B cell (primary cell): ENCODE results near the gene CD86. TPM values are rescaled to one million over a fixed set of nuclear protein-coding genes. Genes with fewer than 3 reads are reported as not detected.

Source experiments
- ATAC-seq: fragments of 200-7000 bp; cut with Tn5 transposase; one replicate; pipeline ENCODE4 v1.10.0; 2021; ENCODE audit warnings: low read depth, mild to moderate bottlenecking, moderate number of reproducible peaks, moderate library complexity
- CTCF ChIA-PET: fragments of 350-600 bp; sonication (Branson Sonifier 250); formaldehyde crosslinking; loops from one replicate; lab custom pipeline; 2021; ENCODE audit warnings: antibody characterized with exemption, inconsistent platforms; lab: Charles Lee
- POLR2A ChIA-PET: fragments of 350-600 bp; sonication (Branson Sonifier 250); formaldehyde crosslinking; loops from one replicate; lab custom pipeline; 2021; ENCODE audit warnings: antibody characterized with exemption; lab: Charles Lee
- DNase-seq: peaks from one replicate; pipeline ENCODE4 v3.0.0; 2013
- H2AFZ ChIP-seq: 2 replicates; pipeline ENCODE4 v1.6.1; 2012; ENCODE audit warnings: mild to moderate bottlenecking, low read depth, low read length; ENCODE audit not compliant: insufficient read depth, poor library complexity, severe bottlenecking
- H3K27ac ChIP-seq, 2 donors: 1 replicate in 1 of 2; 2 replicates in 1 of 2; pipeline ENCODE4 v1.5.1; 2012 to 2013; ENCODE audit warnings: low read length in 2 of 2, mild to moderate bottlenecking in 2 of 2, moderate library complexity in 1 of 2
- H3K27me3 ChIP-seq, 4 experiments: fragments of 200-600 bp in 1 of 4; sonication (generic) in 1 of 4; replicated peaks in 1 of 4; 1 replicate in 2 of 4; 2 replicates in 2 of 4; pipeline versions ENCODE4 v1.6.1 to v1.7.0; 2013 to 2016; ENCODE audit warnings: low read length in 3 of 4, mild to moderate bottlenecking in 2 of 4, mixed read lengths in 1 of 4, moderate library complexity in 1 of 4; ENCODE audit not compliant: insufficient read depth in 4 of 4, control insufficient read depth in 3 of 4; ENCODE audit errors: control extremely low read depth in 1 of 4
- H3K36me3 ChIP-seq, 2 experiments: replicated peaks in 1 of 2; 1 replicate in 1 of 2; 2 replicates in 1 of 2; pipeline versions ENCODE4 v1.6.1 to v1.7.1; 2013; ENCODE audit warnings: low read length in 1 of 2; ENCODE audit not compliant: insufficient read depth in 2 of 2, control insufficient read depth in 1 of 2; ENCODE audit errors: control extremely low read depth in 1 of 2, extremely low read depth in 1 of 2
- H3K4me1 ChIP-seq, 2 donors: fragments of 200-600 bp in 1 of 2; sonication (generic) in 1 of 2; 1 replicate in 1 of 2; 2 replicates in 1 of 2; pipeline versions ENCODE4 v1.5.1 to v1.6.1; 2013 to 2017; ENCODE audit warnings: low read length in 2 of 2; ENCODE audit not compliant: control insufficient read depth in 2 of 2, insufficient read depth in 2 of 2
- H3K4me2 ChIP-seq: replicated peaks from 2 replicates; pipeline ENCODE3; 2012; ENCODE audit warnings: mild to moderate bottlenecking, low read depth, low read length; ENCODE audit not compliant: poor library complexity, severe bottlenecking
- H3K4me3 ChIP-seq, 5 experiments: fragments of 200-600 bp in 1 of 5; sonication (generic) in 1 of 5; 1 replicate in 3 of 5; 2 replicates in 2 of 5; pipeline versions ENCODE4 v1.5.1 to v1.7.0; 2011 to 2016; ENCODE audit warnings: low read length in 4 of 5, mild to moderate bottlenecking in 4 of 5, low read depth in 2 of 5, control low read depth in 1 of 5, moderate library complexity in 1 of 5; ENCODE audit not compliant: insufficient read depth in 1 of 5; ENCODE audit errors: control extremely low read depth in 1 of 5, extremely low read depth in 1 of 5
- H3K79me2 ChIP-seq: fragments of 200-600 bp; sonication (generic); one replicate; pipeline ENCODE4 v1.6.0; 2016; ENCODE audit warnings: low read length; ENCODE audit not compliant: control insufficient read depth, insufficient read depth
- H3K9ac ChIP-seq: fragments of 200-600 bp; sonication (generic); 2 replicates; pipeline ENCODE4 v1.6.1; 2017; ENCODE audit warnings: mild to moderate bottlenecking, low read length, moderate library complexity
- H3K9me3 ChIP-seq, 3 donors: one replicate each; pipeline versions ENCODE4 v1.6.1 to v1.7.1; 2013; ENCODE audit warnings: low read length in 2 of 3; ENCODE audit not compliant: control insufficient read depth in 2 of 3, insufficient read depth in 1 of 3; ENCODE audit errors: control extremely low read depth in 1 of 3
- H4K20me1 ChIP-seq: 2 replicates; pipeline ENCODE4 v1.6.0; 2012; ENCODE audit warnings: mild to moderate bottlenecking, low read length; ENCODE audit not compliant: insufficient read depth, control insufficient read depth, poor library complexity, severe bottlenecking
- H3K27ac Mint-ChIP-seq: one replicate; pipeline ENCODE4 v1.8.0; 2021; ENCODE audit warnings: mixed read lengths
- H3K27me3 Mint-ChIP-seq: one replicate; pipeline ENCODE4 v1.8.0; 2021; ENCODE audit warnings: mixed read lengths
- H3K4me1 Mint-ChIP-seq: one replicate; pipeline ENCODE4 v1.8.0; 2021; ENCODE audit warnings: mixed read lengths
- H3K4me3 Mint-ChIP-seq: one replicate; pipeline ENCODE4 v1.8.0; 2021; ENCODE audit warnings: mixed read lengths
- H3K9me3 Mint-ChIP-seq: one replicate; pipeline ENCODE4 v1.8.0; 2022; ENCODE audit warnings: mixed read lengths; ENCODE audit not compliant: insufficient read depth
- CTCF ChIP-seq: fragments of 200-600 bp; IDR thresholded peaks from one replicate; pipeline ENCODE4 v1.8.0; 2022; ENCODE audit warnings: antibody characterized with exemption, mild to moderate bottlenecking
- EZH2 ChIP-seq: IDR thresholded peaks from 2 replicates; pipeline ENCODE4 v1.6.1; 2012; ENCODE audit warnings: borderline replicate concordance, low read depth, mild to moderate bottlenecking, moderate library complexity, low read length; ENCODE audit not compliant: insufficient read depth, poor library complexity, severe bottlenecking
- WGBS: methylation state at CpG from one replicate; pipeline ENCODE4 v1.1.5; 2013; ENCODE audit warnings: missing lambda C conversion rate; ENCODE audit not compliant: insufficient coverage; 5-methylcytosine and 5-hydroxymethylcytosine counted together
- intact Hi-C: fragments of 100-400 bp; cut with micrococcal nuclease; formaldehyde crosslinking; loops from one replicate; pipeline ENCODE4 v1.10.0; 2022
- polyA plus RNA-seq: library from polyadenylated mRNA; depleted of rRNA; stranded (reverse); fragments of >200 nt; gene quantifications from 2 replicates; pipeline ENCODE4 v1.2.3, GENCODE V29; 2012
- total RNA-seq, 2 donors: library from RNA; stranded (reverse); fragments of 120-200 nt in 1 of 2; gene quantifications; 1 replicate in 1 of 2; 2 replicates in 1 of 2; pipeline versions ENCODE4 v1.2.3 to v1.2.4, GENCODE V29; 2013 to 2022

The CD86 gene
- total and polyA plus RNA-seq, 2 donors (not counting 1 experiment from before 2014, with no cell fraction given) = 31.5 to 38.2 TPM

GRCh38 chr3:122030381-122031122 is 24.6 kb upstream of the CD86 start:
- peaks cover 2% of the 10 kb centered on the region for H3K9me3 Mint-ChIP-seq
- H4K20me1 ChIP-seq = no peaks in the 10 kb centered on the region
- peaks cover 9 to 13% of the 10 kb centered on the region in 2 donors for H3K4me1 ChIP-seq
- peak overlapping the region; percentile 23 for H3K27ac Mint-ChIP-seq
- H3K4me2 ChIP-seq = no peak overlapping the region
- DNase-seq (no peak), ATAC-seq (no peak)
- intact Hi-C loops = no loop called here
- H3K27me3 ChIP-seq = no peaks in the 10 kb centered on the region
- no CpG with 5 or more reads among the region's 3 CpGs for WGBS
- ChIA-PET POLR2A (no interaction called here), CTCF (interaction anchor here (0.7 to 0.9 kb wide), 2 partner anchors 25 to 35 kb away, joined by 3 read pairs; partner anchors contain the start of gene CD86)
- peak overlapping the region; percentile 24 for H2AFZ ChIP-seq
- peaks cover 24% of the 10 kb centered on the region for H3K4me1 Mint-ChIP-seq
- H3K36me3 ChIP-seq = no peaks in the 10 kb centered on the region
- H3K9ac ChIP-seq = no peak overlapping the region
- no peaks in the 10 kb centered on the region for H3K27me3 Mint-ChIP-seq
- no peaks in the 10 kb centered on the region for H3K79me2 ChIP-seq
- H3K9me3 ChIP-seq = peaks cover 0 to 3% (median 0%) of the 10 kb centered on the region in 3 donors
- no peak overlapping the region for H3K4me3 Mint-ChIP-seq
- no peak for TF ChIP-seq CTCF
- no peak for TF ChIP-seq EZH2
- no peak overlapping the region for H3K4me3 ChIP-seq
- no peak overlapping the region for H3K27ac ChIP-seq

GRCh38 chr3:122031123-122031468 is 24.1 kb upstream of the CD86 start:
- Mint-ChIP-seq H3K27ac (no peak overlapping the region), H3K27me3 (no peaks in the 10 kb centered on the region), H3K9me3 (peaks cover 7% of the 10 kb centered on the region), H3K4me1 (peaks cover 25% of the 10 kb centered on the region), H3K4me3 (no peak overlapping the region)
- TF ChIP-seq EZH2 = no peak
- no peak for TF ChIP-seq CTCF
- H2AFZ ChIP-seq = no peak overlapping the region
- no peaks in the 10 kb centered on the region for H4K20me1 ChIP-seq
- DNase-seq (no peak), ATAC-seq (no peak)
- H3K4me2 ChIP-seq = no peak overlapping the region
- no peak overlapping the region for H3K9ac ChIP-seq
- H3K4me3 ChIP-seq = no peak overlapping the region
- peaks cover 0 to 3% (median 2%) of the 10 kb centered on the region in 3 donors for H3K9me3 ChIP-seq
- intact Hi-C loops = no loop called here
- H3K4me1 ChIP-seq = peaks cover 3 to 8% of the 10 kb centered on the region in 2 donors
- no peaks in the 10 kb centered on the region for H3K79me2 ChIP-seq
- ChIA-PET POLR2A (no interaction called here), CTCF (interaction anchor here (0.9 kb wide), 1 partner anchor 24 kb away, joined by 3 read pairs; the partner anchor contains the start of gene CD86)
- no peaks in the 10 kb centered on the region for H3K36me3 ChIP-seq
- no CpG with 5 or more reads among the region's 1 CpG for WGBS
- H3K27me3 ChIP-seq = no peaks in the 10 kb centered on the region
- no peak overlapping the region for H3K27ac ChIP-seq
